GM21576 (cell line): ENCODE data around the gene LRP1.

Source experiments
- ATAC-seq: cut with Tn5 transposase; IDR thresholded peaks from one replicate; pipeline ENCODE4 v1.9.1; 2021; ENCODE audit warnings: mild to moderate bottlenecking, moderate library complexity; ENCODE audit not compliant: unreplicated experiment

LRP1 gene

GRCh38 chr12:57093415-57094207 lies 34.7 kb upstream of the LRP1 start:
- no peak for ATAC-seq

GRCh38 chr12:57094208-57095160 lies 33.8 kb upstream of the LRP1 start:
- ATAC-seq: no peak

- no peak for ATAC-seq
These were observed 32.8 kb upstream of the LRP1 start for GRCh38 chr12:57095440-57095839.

- ATAC-seq: no peak
These were observed 32.1 kb upstream of the LRP1 start for GRCh38 chr12:57096099-57096572.

GRCh38 chr12:57096748-57097553 lies 31.3 kb upstream of the LRP1 start:
- ATAC-seq: no peak

GRCh38 chr12:57097554-57097835 lies 30.8 kb upstream of the LRP1 start:
- no peak for ATAC-seq

GRCh38 chr12:57098546-57098945 lies 29.7 kb upstream of the LRP1 start:
- ATAC-seq: no peak

- ATAC-seq: no peak
These were observed 29.1 kb upstream of the LRP1 start for GRCh38 chr12:57099047-57099714.

GRCh38 chr12:57099766-57100165 lies 28.5 kb upstream of the LRP1 start:
- no peak for ATAC-seq

- ATAC-seq: no peak
These were observed 26.2 kb upstream of the LRP1 start for GRCh38 chr12:57101892-57102695.

- no peak for ATAC-seq
These were observed 24.4 kb upstream of the LRP1 start for GRCh38 chr12:57103856-57104255.

GRCh38 chr12:57104292-57104910 lies 23.9 kb upstream of the LRP1 start:
- ATAC-seq: no peak

GRCh38 chr12:57105011-57105753 lies 23.1 kb upstream of the LRP1 start:
- no peak for ATAC-seq

- ATAC-seq: no peak
These were observed 22.1 kb upstream of the LRP1 start for GRCh38 chr12:57106021-57106708.

- no peak for ATAC-seq
These were observed 20.7 kb upstream of the LRP1 start for GRCh38 chr12:57107456-57108155.

GRCh38 chr12:57109207-57110103 lies 18.8 kb upstream of the LRP1 start:
- ATAC-seq: no peak
